ENCODE measurements around the gene CNTNAP5.

- no peak for TF ChIP-seq CTCF (IDR thresholded peaks at IDR 0.05)
- no peak for TF ChIP-seq EP300 (IDR thresholded peaks at IDR 0.05)
Measured at GRCh38 chr2:124162256-124162655, 137.2 kb downstream of the CNTNAP5 start.

Data from esophagus muscularis mucosa (tissue), 3 donors.